H1 (cell line): ENCODE results near the gene GREB1. TPM values are rescaled to one million over a fixed set of nuclear protein-coding genes. Genes with fewer than 3 reads are reported as not detected.

Experiments used
- CTCF ChIA-PET: fragments of 300-600 bp; sonication (Branson Sonifier 250); formaldehyde crosslinking; loops from one replicate; lab custom pipeline; 2021; ENCODE audit not compliant: partially characterized antibody; lab: Charles Lee
- POLR2A ChIA-PET: fragments of 300-600 bp; sonication (Branson Sonifier 250); formaldehyde crosslinking; loops from one replicate; lab custom pipeline; 2021; ENCODE audit warnings: inconsistent platforms; ENCODE audit not compliant: partially characterized antibody; lab: Charles Lee
- DNase-seq, 2 experiments: peaks; one replicate each; pipeline versions ENCODE4 v3.0.0 to v3.0.0-alpha.2; 2010 to 2022; ENCODE audit warnings: low spot score in 2 of 2, low read depth in 1 of 2, mixed read lengths in 1 of 2
- FAIRE-seq: peaks from 2 replicates; lab custom pipeline; 2011; peaks lifted over from hg19 to GRCh38; lab: Jason Lieb, UNC
- H2AFZ ChIP-seq: 2 replicates; pipeline ENCODE4 v1.8.1; 2012; ENCODE audit warnings: low read length, inconsistent platforms
- H2AK5ac ChIP-seq: 2 replicates; pipeline ENCODE4 v1.6.1; 2013; ENCODE audit warnings: low read depth, low read length
- H2BK120ac ChIP-seq: replicated peaks from 2 replicates; pipeline ENCODE3; 2013; ENCODE audit warnings: low read depth, low read length, inconsistent platforms
- H2BK12ac ChIP-seq: 2 replicates; pipeline ENCODE4 v1.6.1; 2013; ENCODE audit warnings: low read depth, low read length
- H2BK15ac ChIP-seq: 2 replicates; pipeline ENCODE4 v1.6.1; 2013; ENCODE audit warnings: low read length
- H2BK20ac ChIP-seq: 2 replicates; pipeline ENCODE4 v1.6.1; 2013; ENCODE audit warnings: low read length
- H2BK5ac ChIP-seq: 2 replicates; pipeline ENCODE4 v1.6.1; 2013; ENCODE audit warnings: low read depth, low read length
- H3K14ac ChIP-seq: 2 replicates; pipeline ENCODE4 v1.6.1; 2013; ENCODE audit warnings: inconsistent platforms; ENCODE audit not compliant: insufficient read length
- H3K18ac ChIP-seq: 2 replicates; pipeline ENCODE4 v1.6.1; 2013; ENCODE audit warnings: low read length; ENCODE audit errors: extremely low read depth
- H3K23ac ChIP-seq: 2 replicates; pipeline ENCODE4 v1.6.1; 2013; ENCODE audit warnings: inconsistent platforms; ENCODE audit not compliant: insufficient read length
- H3K23me2 ChIP-seq: 2 replicates; pipeline ENCODE4 v1.6.1; 2013; ENCODE audit warnings: low read depth, low read length
- H3K27ac ChIP-seq: 2 replicates; pipeline ENCODE4 v1.6.1; 2011; ENCODE audit warnings: low read depth, low read length, inconsistent platforms
- H3K27me3 ChIP-seq, 4 experiments: replicated peaks in 1 of 4; 1 replicate in 1 of 4; 2 replicates in 3 of 4; pipeline versions ENCODE4 v1.6.1 to v1.8.1; 2011 to 2013; ENCODE audit warnings: low read length in 3 of 4, mild to moderate bottlenecking in 3 of 4, inconsistent platforms in 2 of 4, mixed read lengths in 2 of 4, moderate library complexity in 1 of 4; ENCODE audit not compliant: control insufficient read depth in 3 of 4, insufficient read depth in 3 of 4; ENCODE audit errors: extremely low read depth in 1 of 4
- H3K36me3 ChIP-seq, 4 experiments: 2 replicates each; pipeline versions ENCODE4 v1.6.1 to v1.8.1; 2011 to 2013; ENCODE audit warnings: mild to moderate bottlenecking in 4 of 4, low read length in 3 of 4, moderate library complexity in 2 of 4, control low read depth in 1 of 4, inconsistent platforms in 1 of 4; ENCODE audit not compliant: insufficient read depth in 4 of 4, control insufficient read depth in 2 of 4
- H3K4ac ChIP-seq: replicated peaks from 2 replicates; pipeline ENCODE3; 2013; ENCODE audit warnings: low read length, low read depth, mixed read lengths, inconsistent platforms; ENCODE audit not compliant: insufficient read length
- H3K4me1 ChIP-seq, 4 experiments: replicated peaks in 1 of 4; 1 replicate in 1 of 4; 2 replicates in 3 of 4; pipeline versions ENCODE4 v1.6.1 to v1.8.1; 2011 to 2013; ENCODE audit warnings: low read length in 3 of 4, inconsistent platforms in 2 of 4, mixed read lengths in 1 of 4; ENCODE audit not compliant: insufficient read depth in 4 of 4, control insufficient read depth in 3 of 4
- H3K4me2 ChIP-seq, 2 experiments: 2 replicates each; pipeline versions ENCODE4 v1.6.1 to v1.8.1; 2011 to 2013; ENCODE audit warnings: low read depth in 2 of 2, low read length in 2 of 2, control low read depth in 1 of 2, inconsistent platforms in 1 of 2, mild to moderate bottlenecking in 1 of 2; ENCODE audit not compliant: insufficient read depth in 1 of 2
- H3K4me3 ChIP-seq, 4 experiments: fragments of 200-600, 300-600 bp in 1 of 4; sonication (generic), shearing (Covaris generic), sonication (Bioruptor Twin) in 1 of 4; 2 replicates each; pipeline versions ENCODE4 v1.5.1 to v1.8.1; 2011 to 2016; ENCODE audit warnings: low read length in 4 of 4, low read depth in 3 of 4, control low read depth in 2 of 4, inconsistent platforms in 2 of 4, mild to moderate bottlenecking in 2 of 4, mixed read lengths in 1 of 4, moderate library complexity in 1 of 4; ENCODE audit not compliant: insufficient read depth in 2 of 4; ENCODE audit errors: extremely low read depth in 1 of 4
- H3K56ac ChIP-seq: replicated peaks from 2 replicates; pipeline ENCODE3; 2013; ENCODE audit warnings: low read depth, mild to moderate bottlenecking, mixed read lengths, low read length, inconsistent platforms; ENCODE audit not compliant: insufficient read length
- H3K79me1 ChIP-seq: 2 replicates; pipeline ENCODE4 v1.6.1; 2013; ENCODE audit warnings: low read depth, low read length, control low read depth
- H3K79me2 ChIP-seq, 2 experiments: 2 replicates each; pipeline versions ENCODE4 v1.6.1 to v1.8.1; 2012 to 2013; ENCODE audit warnings: low read length in 2 of 2, mild to moderate bottlenecking in 2 of 2, inconsistent platforms in 1 of 2; ENCODE audit not compliant: insufficient read depth in 2 of 2, control insufficient read depth in 1 of 2
- H3K9ac ChIP-seq, 4 experiments: replicated peaks in 1 of 4; 1 replicate in 1 of 4; 2 replicates in 3 of 4; pipeline versions ENCODE4 v1.6.1 to v1.8.1; 2011 to 2013; ENCODE audit warnings: low read depth in 3 of 4, low read length in 3 of 4, control low read depth in 2 of 4, mild to moderate bottlenecking in 2 of 4, moderate library complexity in 2 of 4, inconsistent platforms in 1 of 4; ENCODE audit errors: extremely low read depth in 1 of 4
- H3K9me3 ChIP-seq, 2 experiments: 2 replicates each; pipeline versions ENCODE4 v1.6.1 to v1.8.1; 2012 to 2013; ENCODE audit warnings: mild to moderate bottlenecking in 2 of 2, moderate library complexity in 2 of 2, control low read depth in 1 of 2, inconsistent platforms in 1 of 2, low read depth in 1 of 2, low read length in 1 of 2, mixed read lengths in 1 of 2; ENCODE audit not compliant: insufficient read depth in 2 of 2
- H4K20me1 ChIP-seq, 2 experiments: replicated peaks in 1 of 2; 2 replicates each; pipeline versions ENCODE3 to v1.8.1; 2011 to 2013; ENCODE audit warnings: inconsistent platforms in 2 of 2, low read length in 2 of 2, mild to moderate bottlenecking in 1 of 2; ENCODE audit not compliant: insufficient read depth in 2 of 2, control insufficient read depth in 1 of 2
- H4K5ac ChIP-seq: 2 replicates; pipeline ENCODE4 v1.6.1; 2013; ENCODE audit warnings: low read length, low read depth, mixed read lengths, inconsistent platforms; ENCODE audit not compliant: insufficient read length
- H4K8ac ChIP-seq: 2 replicates; pipeline ENCODE4 v1.8.0; 2013; ENCODE audit warnings: mild to moderate bottlenecking, moderate library complexity, low read length, inconsistent platforms; ENCODE audit not compliant: insufficient read depth; ENCODE audit errors: extremely low read depth
- H4K91ac ChIP-seq: replicated peaks from 2 replicates; pipeline ENCODE3; 2013; ENCODE audit warnings: low read length, mixed read lengths, inconsistent platforms; ENCODE audit not compliant: insufficient read length
- POLR2A ChIP-seq, 2 experiments: IDR thresholded peaks; 1 replicate in 1 of 2; 2 replicates in 1 of 2; pipeline ENCODE4 v1.6.1; 2011; ENCODE audit warnings: low read depth in 2 of 2, low read length in 2 of 2, mild to moderate bottlenecking in 2 of 2; ENCODE audit errors: control extremely low read depth in 1 of 2
- SRF ChIP-seq: IDR thresholded peaks from 2 replicates; pipeline ENCODE4 v1.6.1; 2011; ENCODE audit warnings: mild to moderate bottlenecking, low read depth, low read length, moderate library complexity
- WGBS, 2 experiments: shearing (Covaris generic) in 1 of 2; methylation state at CpG; one replicate each; pipeline versions ENCODE4 v1.1.6 to v1.1.7; 2013 to 2015; ENCODE audit warnings: low lambda C conversion rate in 2 of 2, mixed read lengths in 2 of 2, inconsistent platforms in 1 of 2, low coverage in 1 of 2, missing lambda C conversion rate in 1 of 2; ENCODE audit not compliant: insufficient replicate concordance in 2 of 2, insufficient coverage in 1 of 2, insufficient read length in 1 of 2; ENCODE audit errors: extremely low coverage in 1 of 2, missing lambda C conversion rate in 1 of 2; 5-methylcytosine and 5-hydroxymethylcytosine counted together
- polyA plus RNA-seq, 7 experiments: library from polyadenylated mRNA; depleted of rRNA in 3 of 7; stranded (reverse) in 5 of 7; unstranded in 2 of 7; fragments of >200 nt in 5 of 7; fragments of 200-250 nt in 2 of 7; gene quantifications; 1 replicate in 5 of 7; 2 replicates in 1 of 7; 4 replicates in 1 of 7; pipeline versions ENCODE4 v1.2.1 to v1.2.3, GENCODE V29; 2011 to 2013; ENCODE audit warnings: missing spikeins in 2 of 7, mixed read lengths in 2 of 7
- total RNA-seq: library from RNA; stranded (reverse); fragmentation: NEBNext Ultra II Directional; extraction: Animal tissue kit (Norgen Biotek cat#: 25700); gene quantifications from 2 replicates; pipeline ENCODE4 v1.2.1, GENCODE V29; 2021

GREB1 gene
- total and polyA plus RNA-seq, 2 of the 8 experiments (the other 6 are each of a cell fraction or from before 2014, with no cell fraction given): 7.9 to 43.4 TPM

GRCh38 chr2:11520092-11520693 lies 13.7 kb upstream of the GREB1 start:
- H3K36me3 ChIP-seq: no peaks in the 10 kb centered on the region
- H3K9ac ChIP-seq: no peak overlapping the region
- H2AK5ac ChIP-seq: no peak overlapping the region
- H3K4me2 ChIP-seq: no peak overlapping the region
- H2BK20ac ChIP-seq: no peak overlapping the region
- FAIRE-seq (no peak), DNase-seq (no peak)
- peaks cover 0 to 6% of the 10 kb centered on the region in 2 experiments for H4K20me1 ChIP-seq
- no peak overlapping the region for H2BK15ac ChIP-seq
- no peaks in the 10 kb centered on the region for H3K9me3 ChIP-seq
- no peak overlapping the region for H4K5ac ChIP-seq
- no peak overlapping the region for H2BK12ac ChIP-seq
- H3K4me3 ChIP-seq: no peak overlapping the region
- no peak overlapping the region for H3K23ac ChIP-seq
- H4K8ac ChIP-seq: no peak overlapping the region
- TF ChIP-seq SRF (peak; percentile 78), POLR2A (IDR thresholded peaks at IDR 0.05; ENCODE audit: control extremely low read depth in 1 of 2, low read depth in 2 of 2, low read length in 2 of 2) (no peak)
- H3K4me1 ChIP-seq: peaks cover 1 to 11% (median 5%) of the 10 kb centered on the region in 4 experiments; a peak in 3 of 7 replicates
- ChIA-PET CTCF (interaction anchor here (0.6 to 1.5 kb wide), 5 partner anchors 8 to 73 kb away, joined by 3 read pairs; no protein-coding TSS in a partner anchor), POLR2A (no interaction called here)
- H2BK120ac ChIP-seq: no peak overlapping the region
- no peak overlapping the region for H3K56ac ChIP-seq
- H2AFZ ChIP-seq: no peak overlapping the region
- no peak overlapping the region for H3K18ac ChIP-seq
- 88% methylated on average over 3 of the region's 3 CpGs; no CpG with 5 or more reads in 1 of the 2 experiments for WGBS, 2 experiments
- no peak overlapping the region for H3K4ac ChIP-seq
- H3K23me2 ChIP-seq: no peaks in the 10 kb centered on the region
- no peak overlapping the region for H3K14ac ChIP-seq
- H3K79me1 ChIP-seq: peaks cover 19% of the 10 kb centered on the region
- H3K27ac ChIP-seq: no peak overlapping the region
- H2BK5ac ChIP-seq: no peak overlapping the region
- H3K27me3 ChIP-seq: no peaks in the 10 kb centered on the region
- H4K91ac ChIP-seq: no peak overlapping the region
- peaks cover 0 to 4% of the 10 kb centered on the region in 2 experiments; a peak in 2 of 4 replicates for H3K79me2 ChIP-seq
